Loucy (cell line): ENCODE data around the gene ITGA8.

Experiments
- CTCF ChIP-seq: fragments of 200-600 bp; sonication (generic); conservative IDR thresholded peaks from 2 replicates; pipeline ENCODE4 v1.5.1; 2014; ENCODE audit warnings: mild to moderate bottlenecking, antibody characterized with exemption, low read length
- EZH2phosphoT487 ChIP-seq: fragments of 200-600 bp; IDR thresholded peaks from 2 replicates; pipeline ENCODE4 v1.6.1; 2018; ENCODE audit warnings: antibody characterized with exemption, mild to moderate bottlenecking, moderate library complexity, borderline replicate concordance

- TF ChIP-seq CTCF (no peak), EZH2phosphoT487 (no peak)
Measured at GRCh38 chr10:15487376-15487775, 232.3 kb downstream of the ITGA8 start.
